CD14-positive monocyte (primary cell): Measurements from ENCODE around the gene MRPS34. TPM values are rescaled to one million over a fixed set of nuclear protein-coding genes. Genes with fewer than 3 reads are reported as not detected.

Source experiments
- DNase-seq, 3 donors: peaks; one replicate each; pipeline ENCODE4 v3.0.0-alpha.2; 2011 to 2022
- H2AFZ ChIP-seq: 2 replicates; pipeline ENCODE4 v1.6.0; 2012; ENCODE audit warnings: mild to moderate bottlenecking, low read depth, low read length, inconsistent platforms; ENCODE audit not compliant: insufficient read depth, poor library complexity, severe bottlenecking
- H3K27ac ChIP-seq, 2 donors: 1 replicate in 1 of 2; 2 replicates in 1 of 2; pipeline ENCODE4 v1.5.1; 2012 to 2013; ENCODE audit warnings: low read length in 2 of 2, control low read depth in 1 of 2, inconsistent platforms in 1 of 2, low read depth in 1 of 2, mild to moderate bottlenecking in 1 of 2
- H3K27me3 ChIP-seq, 2 donors: one replicate each; pipeline versions ENCODE4 v1.6.0 to v1.6.1; 2011 to 2013; ENCODE audit warnings: low read length in 2 of 2; ENCODE audit not compliant: control insufficient read depth in 2 of 2, insufficient read depth in 2 of 2
- H3K36me3 ChIP-seq, 2 donors: replicated peaks in 1 of 2; 1 replicate in 1 of 2; 2 replicates in 1 of 2; pipeline versions ENCODE4 v1.5.1 to v1.6.1; 2012 to 2013; ENCODE audit warnings: low read length in 2 of 2, control low read depth in 1 of 2, inconsistent platforms in 1 of 2, mild to moderate bottlenecking in 1 of 2; ENCODE audit not compliant: insufficient read depth in 2 of 2, control insufficient read depth in 1 of 2
- H3K4me1 ChIP-seq, 2 donors: 1 replicate in 1 of 2; 2 replicates in 1 of 2; pipeline versions ENCODE4 v1.5.1 to v1.6.1; 2012 to 2013; ENCODE audit warnings: low read length in 2 of 2, control low read depth in 1 of 2, inconsistent platforms in 1 of 2, mild to moderate bottlenecking in 1 of 2, moderate library complexity in 1 of 2; ENCODE audit not compliant: insufficient read depth in 2 of 2, control insufficient read depth in 1 of 2
- H3K4me2 ChIP-seq: replicated peaks from 2 replicates; pipeline ENCODE3; 2012; ENCODE audit warnings: low read length, moderate library complexity, mild to moderate bottlenecking; ENCODE audit not compliant: poor library complexity, severe bottlenecking; ENCODE audit errors: extremely low read depth
- H3K4me3 ChIP-seq, 3 experiments: fragments of 200-600 bp in 1 of 3; sonication (generic) in 1 of 3; replicated peaks in 1 of 3; 1 replicate in 2 of 3; 2 replicates in 1 of 3; pipeline ENCODE4 v1.5.1; 2011 to 2013; ENCODE audit warnings: low read length in 3 of 3, mild to moderate bottlenecking in 3 of 3, control low read depth in 2 of 3, low read depth in 2 of 3, inconsistent platforms in 1 of 3, moderate library complexity in 1 of 3
- H3K79me2 ChIP-seq: 2 replicates; pipeline ENCODE4 v1.6.0; 2012; ENCODE audit warnings: mild to moderate bottlenecking, control low read depth, inconsistent platforms, low read length, moderate library complexity; ENCODE audit not compliant: insufficient read depth
- H3K9ac ChIP-seq: 2 replicates; pipeline ENCODE4 v1.6.0; 2017; ENCODE audit warnings: low read length, mild to moderate bottlenecking; ENCODE audit not compliant: insufficient read depth, poor library complexity, severe bottlenecking
- H3K9me3 ChIP-seq, 2 donors: replicated peaks in 1 of 2; 1 replicate in 1 of 2; 2 replicates in 1 of 2; pipeline versions ENCODE4 v1.5.1 to v1.6.1; 2012 to 2013; ENCODE audit warnings: low read length in 2 of 2, control low read depth in 1 of 2; ENCODE audit not compliant: control insufficient read depth in 1 of 2, insufficient read depth in 1 of 2
- H4K20me1 ChIP-seq: 2 replicates; pipeline ENCODE4 v1.6.0; 2012; ENCODE audit warnings: mild to moderate bottlenecking, low read length, control low read depth, moderate library complexity; ENCODE audit not compliant: insufficient read depth
- H3K27ac Mint-ChIP-seq, 7 donors: one replicate each; pipeline ENCODE4 v1.8.0; 2020; ENCODE audit warnings: mild to moderate bottlenecking in 7 of 7, mixed read lengths in 7 of 7, moderate library complexity in 6 of 7, inconsistent platforms in 2 of 7
- H3K27me3 Mint-ChIP-seq, 3 donors: one replicate each; pipeline ENCODE4 v1.8.0; 2021 to 2022; ENCODE audit warnings: low read depth in 3 of 3, mild to moderate bottlenecking in 3 of 3, mixed read lengths in 3 of 3, moderate library complexity in 3 of 3, inconsistent platforms in 1 of 3
- H3K36me3 Mint-ChIP-seq, 2 donors: one replicate each; pipeline ENCODE4 v1.8.0; 2020; ENCODE audit warnings: mixed read lengths in 2 of 2, inconsistent platforms in 1 of 2, mild to moderate bottlenecking in 1 of 2
- H3K4me1 Mint-ChIP-seq: one replicate; pipeline ENCODE4 v1.8.0; 2020; ENCODE audit warnings: mild to moderate bottlenecking, mixed read lengths
- H3K4me3 Mint-ChIP-seq, 2 donors: one replicate each; pipeline ENCODE4 v1.8.0; 2020; ENCODE audit warnings: mild to moderate bottlenecking in 2 of 2, mixed read lengths in 2 of 2, moderate library complexity in 1 of 2
- H3K9me3 Mint-ChIP-seq, 7 donors: one replicate each; pipeline ENCODE4 v1.8.0; 2020 to 2022; ENCODE audit warnings: mixed read lengths in 7 of 7, mild to moderate bottlenecking in 6 of 7, moderate library complexity in 6 of 7, inconsistent platforms in 2 of 7
- WGBS: methylation state at CpG from one replicate; pipeline ENCODE4 v1.1.5; 2013; ENCODE audit warnings: missing lambda C conversion rate; ENCODE audit not compliant: insufficient coverage; 5-methylcytosine and 5-hydroxymethylcytosine counted together
- intact Hi-C, 2 donors: fragments of 100-400 bp; cut with micrococcal nuclease; formaldehyde crosslinking; loops; one replicate each; pipeline versions ENCODE4 v1.15.0 to v1.15.1; 2023
- polyA plus RNA-seq, 3 donors: library from polyadenylated mRNA; depleted of rRNA in 1 of 3; unstranded in 2 of 3; stranded (reverse) in 1 of 3; fragments of 300-500 nt in 2 of 3; fragments of >200 nt in 1 of 3; fragmentation: Illumina TruSeq in 2 of 3; gene quantifications; 1 replicate in 2 of 3; 2 replicates in 1 of 3; pipeline ENCODE4 v1.2.3, GENCODE V29; 2012 to 2021
- TF ChIP-seq, protein P1 (sequence below): fragments of 200-600 bp; IDR thresholded peaks from one replicate; pipeline ENCODE4 v1.8.0; 2022; ENCODE audit warnings: antibody characterized with exemption, mild to moderate bottlenecking

The MRPS34 gene
- polyA plus RNA-seq, 3 donors, result 34.5 to 137 (median 109) TPM

DNA sequence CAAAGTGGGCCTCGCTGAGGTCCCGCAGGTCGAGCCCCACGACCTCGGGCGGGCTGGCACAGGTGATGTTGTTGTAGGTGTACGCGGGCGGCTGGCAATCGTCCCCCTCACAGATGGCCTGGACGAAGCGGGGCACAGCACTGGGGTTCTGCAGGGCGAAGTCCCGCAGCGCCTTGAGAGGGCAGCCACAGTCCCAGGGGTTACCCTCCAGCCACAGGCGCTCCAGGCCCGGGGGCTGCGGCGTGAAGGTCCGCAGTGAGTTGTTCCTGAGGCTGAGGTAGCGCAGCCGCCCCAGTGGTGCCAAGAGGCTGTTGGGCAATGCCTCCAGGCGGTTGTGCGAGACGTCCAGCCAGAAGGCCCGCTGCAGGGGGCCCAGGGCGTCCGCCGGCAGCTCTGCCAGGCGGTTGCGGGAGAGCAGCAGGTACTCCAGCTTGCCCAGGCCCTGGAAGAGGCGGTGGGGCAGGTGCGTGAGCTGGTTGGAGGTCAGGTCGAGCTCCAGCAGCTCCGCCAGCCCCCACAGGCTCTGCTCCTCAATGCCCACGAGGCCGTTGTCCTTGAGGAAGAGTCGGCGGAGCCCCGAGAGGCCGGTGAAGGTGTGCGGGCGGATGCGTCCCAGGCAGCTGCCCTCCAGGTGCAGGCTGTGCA lies 17.8 kb upstream of the MRPS34 start:
- Histone ChIP-seq H3K27me3 (no peaks in the 10 kb centered on the region), H3K4me3 (no peak overlapping the region), H3K27ac (no peak overlapping the region), H3K9me3 (no peaks in the 10 kb centered on the region), H3K4me2 (no peak overlapping the region), H4K20me1 (peaks cover 22% of the 10 kb centered on the region), H2AFZ (no peak overlapping the region), H3K36me3 (peaks cover 42 to 44% of the 10 kb centered on the region in 2 donors), H3K4me1 (no peaks in the 10 kb centered on the region), H3K9ac (no peak overlapping the region), H3K79me2 (peaks cover 13% of the 10 kb centered on the region)
- H3K4me1 Mint-ChIP-seq, result no peaks in the 10 kb centered on the region
- TF ChIP-seq, protein P1, sequence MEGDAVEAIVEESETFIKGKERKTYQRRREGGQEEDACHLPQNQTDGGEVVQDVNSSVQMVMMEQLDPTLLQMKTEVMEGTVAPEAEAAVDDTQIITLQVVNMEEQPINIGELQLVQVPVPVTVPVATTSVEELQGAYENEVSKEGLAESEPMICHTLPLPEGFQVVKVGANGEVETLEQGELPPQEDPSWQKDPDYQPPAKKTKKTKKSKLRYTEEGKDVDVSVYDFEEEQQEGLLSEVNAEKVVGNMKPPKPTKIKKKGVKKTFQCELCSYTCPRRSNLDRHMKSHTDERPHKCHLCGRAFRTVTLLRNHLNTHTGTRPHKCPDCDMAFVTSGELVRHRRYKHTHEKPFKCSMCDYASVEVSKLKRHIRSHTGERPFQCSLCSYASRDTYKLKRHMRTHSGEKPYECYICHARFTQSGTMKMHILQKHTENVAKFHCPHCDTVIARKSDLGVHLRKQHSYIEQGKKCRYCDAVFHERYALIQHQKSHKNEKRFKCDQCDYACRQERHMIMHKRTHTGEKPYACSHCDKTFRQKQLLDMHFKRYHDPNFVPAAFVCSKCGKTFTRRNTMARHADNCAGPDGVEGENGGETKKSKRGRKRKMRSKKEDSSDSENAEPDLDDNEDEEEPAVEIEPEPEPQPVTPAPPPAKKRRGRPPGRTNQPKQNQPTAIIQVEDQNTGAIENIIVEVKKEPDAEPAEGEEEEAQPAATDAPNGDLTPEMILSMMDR, result no peak
- WGBS, result 95% methylated on average over 41 of the region's 44 CpGs
- no peaks in the 10 kb centered on the region for H3K9me3 Mint-ChIP-seq
- H3K27me3 Mint-ChIP-seq, result no peaks in the 10 kb centered on the region
- peaks cover 16 to 45% of the 10 kb centered on the region in 2 donors for H3K36me3 Mint-ChIP-seq
- intact Hi-C loops, result no loop called here
- H3K27ac Mint-ChIP-seq, result no peak overlapping the region
- DNase-seq, result no peak
- H3K4me3 Mint-ChIP-seq, result no peak overlapping the region

DNA sequence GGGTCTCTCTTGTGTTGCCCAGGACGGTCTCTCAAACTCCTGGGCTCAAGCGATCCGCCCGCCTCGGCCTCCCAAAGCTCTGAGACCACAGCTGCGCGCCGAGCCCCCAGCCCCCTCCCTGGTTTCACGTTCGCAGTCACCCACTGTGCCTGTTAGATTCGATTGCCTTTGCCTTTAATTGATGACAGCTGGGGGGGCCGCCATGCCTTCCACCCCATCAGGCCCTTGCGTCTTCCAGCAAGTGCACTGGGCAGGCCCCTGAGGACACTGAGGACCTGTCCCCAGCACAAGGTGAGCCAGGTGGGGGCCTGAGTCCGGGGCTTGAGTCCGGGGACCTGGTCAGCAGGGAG lies 17.3 kb upstream of the MRPS34 start:
- no peak overlapping the region for H3K4me3 Mint-ChIP-seq
- H3K9me3 Mint-ChIP-seq, result no peaks in the 10 kb centered on the region
- Histone ChIP-seq H3K4me2 (no peak overlapping the region), H3K27me3 (no peaks in the 10 kb centered on the region), H3K36me3 (peaks cover 42 to 44% of the 10 kb centered on the region in 2 donors), H4K20me1 (peaks cover 27% of the 10 kb centered on the region), H3K79me2 (peaks cover 18% of the 10 kb centered on the region), H3K27ac (no peak overlapping the region), H3K4me1 (no peaks in the 10 kb centered on the region), H3K4me3 (no peak overlapping the region), H2AFZ (no peak overlapping the region), H3K9ac (no peak overlapping the region), H3K9me3 (no peaks in the 10 kb centered on the region)
- no peaks in the 10 kb centered on the region for H3K27me3 Mint-ChIP-seq
- WGBS, result 98% methylated on average over 14 of the region's 15 CpGs
- TF ChIP-seq, protein P1, result no peak
- H3K36me3 Mint-ChIP-seq, result peaks cover 16 to 49% of the 10 kb centered on the region in 2 donors
- peak overlapping the region in 1 of 7 donors; percentile 46 for H3K27ac Mint-ChIP-seq
- H3K4me1 Mint-ChIP-seq, result no peaks in the 10 kb centered on the region
- DNase-seq, result no peak
- intact Hi-C loops, result no loop called here
